GM18511 (cell line): ENCODE measurements around the gene ZNF714.

Experiments
- ATAC-seq: cut with Tn5 transposase; IDR thresholded peaks from one replicate; pipeline ENCODE4 v1.9.1; 2021; ENCODE audit warnings: mild to moderate bottlenecking, moderate library complexity; ENCODE audit not compliant: unreplicated experiment

The ZNF714 gene

DNA sequence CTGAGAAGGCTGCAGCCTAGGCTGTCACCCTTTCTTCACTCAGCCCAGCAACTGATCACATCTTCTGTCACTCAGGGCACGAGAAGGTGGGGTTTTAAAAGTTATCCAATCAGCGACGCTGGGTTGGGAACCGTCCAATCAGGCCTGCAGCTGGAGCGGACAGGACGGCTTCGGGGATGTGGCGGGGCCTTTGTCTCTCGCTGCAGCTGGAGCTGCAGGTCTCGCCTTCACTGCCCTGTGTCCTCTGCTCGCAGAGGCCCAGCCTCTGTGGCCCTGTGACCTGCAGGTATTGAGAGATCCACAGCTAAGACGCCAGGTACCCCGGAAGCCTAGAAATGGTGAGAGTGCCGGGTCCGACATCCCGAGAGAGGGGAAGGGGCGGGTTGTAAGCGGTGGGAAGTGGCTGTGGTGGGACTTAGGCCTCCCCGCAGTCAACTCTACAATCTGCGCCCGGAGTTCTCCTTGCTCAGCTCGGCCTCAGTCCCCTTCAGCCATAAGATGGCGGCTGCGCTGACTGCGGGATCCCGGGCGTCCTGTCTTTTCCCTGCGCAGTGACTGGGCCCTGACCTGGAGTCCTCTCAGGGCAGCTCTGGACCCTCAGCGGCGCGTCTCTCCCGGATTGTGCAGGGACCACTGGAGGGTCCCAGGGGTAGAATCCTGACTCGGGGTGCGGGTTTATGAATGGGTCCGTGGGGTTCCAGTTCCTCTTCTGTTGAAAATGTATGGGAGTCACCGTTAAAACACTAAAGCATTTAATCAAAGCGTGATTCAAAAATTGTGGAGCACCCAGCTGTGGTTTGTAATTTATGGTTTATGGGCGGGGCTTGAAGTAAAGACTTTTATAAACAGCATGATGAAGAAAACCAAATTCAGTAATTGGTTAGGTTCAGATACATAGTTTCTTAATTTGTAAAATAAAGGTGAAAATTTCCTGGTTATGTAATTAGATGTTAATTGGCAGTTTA, at the start of gene ZNF714:
Gene ZNF714, plus strand, starts transcription at position 193 of the 965 bp plus-strand sequence. CDS start 16,066 bp downstream, outside the sequence.
- ATAC-seq = peak; percentile 98

DNA sequence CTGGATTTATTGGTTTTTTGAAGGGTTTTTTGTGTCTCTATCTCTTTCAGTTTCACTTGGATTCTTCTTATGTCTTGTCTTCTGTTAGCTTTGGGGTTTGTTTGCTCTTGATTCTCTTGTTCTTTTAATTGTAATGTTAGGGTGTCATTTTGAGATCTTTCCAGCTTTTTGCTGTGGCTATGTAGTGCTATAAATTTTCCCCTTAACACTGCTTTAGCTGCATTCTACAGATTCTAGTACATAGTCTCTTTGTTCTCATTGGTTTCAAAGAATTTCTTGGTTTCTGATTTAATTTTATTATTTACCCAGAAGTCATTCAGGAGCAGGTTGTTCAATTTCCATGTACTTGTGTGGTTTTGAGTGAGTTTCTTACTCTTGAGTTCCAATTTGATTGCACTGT, 37.0 kb upstream of the ZNF714 start:
- no peak for ATAC-seq

DNA sequence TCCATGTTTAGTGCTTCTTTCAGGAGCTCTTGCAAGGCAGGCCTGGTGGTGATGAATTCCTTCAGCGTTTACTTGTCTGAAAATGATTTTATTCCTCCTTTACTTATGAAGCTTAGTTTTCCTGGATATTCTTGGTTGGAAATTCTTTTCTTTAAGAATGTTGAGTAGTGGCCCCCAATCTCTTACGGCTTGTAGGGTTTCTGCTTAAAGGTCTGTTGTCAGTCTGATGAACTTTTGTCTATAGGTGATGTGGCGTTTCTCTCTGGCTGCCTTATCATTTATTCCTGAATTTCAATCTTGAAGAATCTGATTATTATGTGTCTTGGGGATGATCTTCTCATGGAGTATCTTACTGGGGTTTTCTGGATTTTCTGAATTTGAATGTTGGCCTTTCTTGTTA, 35.5 kb upstream of the ZNF714 start:
- ATAC-seq = no peak

DNA sequence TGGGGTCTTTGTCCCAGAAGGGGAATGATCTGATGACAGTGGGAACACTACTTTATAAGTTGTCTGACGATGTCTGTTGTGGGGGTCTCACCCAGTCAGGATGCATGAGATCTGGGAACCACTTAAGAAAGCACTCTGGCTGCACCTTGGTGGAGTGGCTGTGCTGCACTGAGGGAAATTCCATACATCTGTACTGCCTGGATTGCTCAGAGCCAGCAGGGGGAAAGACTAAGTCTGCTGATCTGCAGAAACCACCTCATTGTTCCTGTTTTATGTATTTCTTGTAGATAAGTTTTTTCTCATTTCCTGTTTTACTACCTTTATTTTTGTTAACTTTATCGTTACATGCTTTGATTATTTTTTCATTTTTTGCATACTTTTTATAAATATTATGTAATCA, 34.3 kb upstream of the ZNF714 start:
- ATAC-seq = no peak

DNA sequence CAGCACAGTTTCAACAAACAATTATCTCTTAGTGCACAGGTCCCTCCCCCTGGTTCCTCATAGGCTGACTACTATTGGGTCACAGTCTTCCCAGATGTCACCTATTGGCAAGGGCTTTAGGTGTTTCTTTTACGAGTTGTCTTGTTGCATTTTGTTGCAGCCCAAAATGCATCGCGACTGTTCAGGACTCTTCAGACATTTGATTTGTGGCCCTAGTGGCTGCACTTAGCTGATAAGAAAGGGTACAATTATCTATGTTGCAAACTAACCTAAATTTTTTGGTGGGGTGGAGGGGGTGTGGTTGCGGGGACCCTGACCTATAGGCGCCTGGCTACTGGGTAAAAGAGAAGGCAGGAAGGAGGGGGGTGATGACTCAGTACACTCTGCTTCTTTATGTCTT, 29.1 kb upstream of the ZNF714 start:
- no peak for ATAC-seq

DNA sequence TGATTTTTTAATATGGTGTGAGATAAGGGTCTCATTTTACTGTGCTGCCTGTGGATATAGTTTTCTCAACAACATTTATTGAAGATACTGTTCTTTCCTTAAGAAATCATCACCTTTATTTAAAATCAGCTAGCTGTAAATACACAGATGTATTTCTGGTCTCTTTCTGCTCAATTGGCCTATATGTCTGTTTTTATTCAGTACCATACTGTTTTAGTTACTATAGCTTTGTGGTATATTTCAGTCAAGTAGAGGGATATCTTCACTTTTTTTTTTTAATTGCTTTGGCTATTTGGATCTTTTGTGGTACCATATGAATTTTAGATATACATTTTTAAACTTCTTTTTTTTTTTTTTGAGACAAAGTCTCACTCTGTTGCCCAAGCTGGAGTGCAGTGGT, 16.7 kb upstream of the ZNF714 start:
- no peak for ATAC-seq

DNA sequence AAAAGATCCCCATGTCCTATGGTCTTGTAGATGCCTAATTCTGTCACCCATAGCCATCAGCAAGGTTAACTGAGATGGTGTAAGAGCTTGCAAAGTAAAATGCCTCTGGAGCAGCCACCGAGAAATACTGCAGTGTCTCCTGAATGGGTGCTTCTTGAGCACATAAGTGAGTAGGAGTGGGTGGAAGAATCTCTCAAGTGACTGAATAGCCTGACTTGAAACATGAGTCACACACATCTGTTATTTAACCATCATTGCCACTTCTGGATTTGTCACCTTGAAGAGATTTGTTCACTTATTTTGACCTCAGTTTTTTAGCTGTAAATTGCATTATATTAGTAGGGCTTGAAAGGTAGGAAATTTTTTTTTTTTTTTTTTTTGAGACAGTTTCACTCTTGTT, 2.3 kb downstream of the ZNF714 start:
- no peak for ATAC-seq

DNA sequence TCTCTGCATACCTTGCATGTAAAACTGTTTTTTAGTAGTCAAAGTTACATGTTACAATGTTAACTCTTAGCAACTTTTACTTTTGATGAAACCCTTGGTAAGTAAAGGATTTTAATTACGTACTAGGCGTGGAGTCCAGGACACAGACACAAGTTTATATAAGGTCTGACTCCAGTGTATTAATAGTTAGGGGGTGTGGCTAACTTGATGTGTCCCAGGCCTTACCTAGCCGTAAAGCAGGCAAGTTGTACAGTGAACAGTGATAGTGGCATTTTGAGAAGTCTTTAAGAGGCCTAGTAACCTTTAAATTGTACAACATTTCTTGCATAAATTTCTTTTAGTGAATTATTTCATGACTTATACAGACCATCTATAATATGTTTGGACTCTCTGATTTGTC, 5.9 kb downstream of the ZNF714 start:
- ATAC-seq = no peak

DNA sequence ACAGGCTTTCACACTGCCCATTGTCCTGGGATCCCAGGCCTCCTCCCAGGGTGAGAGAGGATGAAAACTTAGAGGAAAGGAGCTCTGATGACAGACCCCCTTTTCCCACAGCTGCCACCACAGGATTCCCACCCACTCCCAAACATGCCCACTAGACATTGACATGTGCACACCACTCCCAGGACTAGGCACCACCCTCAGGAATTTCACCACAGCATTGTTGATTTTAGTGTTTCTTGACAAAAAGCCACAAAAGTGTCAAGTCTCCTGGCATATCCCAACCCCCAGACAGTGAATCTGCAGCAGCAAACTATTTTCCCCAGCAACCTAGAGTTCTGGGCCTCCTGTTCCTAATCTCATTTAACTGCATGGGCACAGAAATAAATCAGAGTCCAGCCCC, 10.1 kb downstream of the ZNF714 start:
- ATAC-seq = no peak

DNA sequence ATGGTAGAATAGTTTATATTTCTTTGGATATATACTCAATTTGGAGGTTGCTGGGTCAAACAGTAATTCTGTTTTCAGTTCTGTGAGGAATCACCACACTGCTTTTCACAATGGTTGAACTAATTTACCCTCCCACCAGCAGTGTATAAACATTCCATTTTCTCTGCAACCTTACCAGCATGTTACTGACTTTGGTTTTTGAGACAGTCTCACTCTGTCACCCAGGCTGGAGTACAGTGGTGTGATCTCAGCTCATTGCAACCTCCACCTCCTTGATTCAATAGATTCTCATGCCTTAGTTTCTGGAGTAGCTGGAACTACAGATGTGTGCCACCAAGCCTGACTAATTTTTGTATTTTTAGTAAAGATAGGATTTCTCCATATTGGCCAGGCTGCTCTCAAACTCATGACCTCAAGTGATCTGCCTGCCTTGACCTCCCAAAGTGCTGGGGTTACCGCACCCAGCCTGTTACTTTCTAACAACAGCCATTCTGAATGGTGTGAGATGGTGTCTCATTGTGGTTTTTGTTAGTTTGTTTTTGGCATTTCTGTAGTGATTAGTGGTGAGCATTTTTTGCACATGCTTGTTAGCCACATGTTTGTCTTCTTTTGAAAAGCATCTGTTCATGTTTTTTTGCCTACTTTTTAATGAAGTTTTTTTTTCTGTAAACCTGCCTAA, 12.5 kb downstream of the ZNF714 start:
- no peak for ATAC-seq

DNA sequence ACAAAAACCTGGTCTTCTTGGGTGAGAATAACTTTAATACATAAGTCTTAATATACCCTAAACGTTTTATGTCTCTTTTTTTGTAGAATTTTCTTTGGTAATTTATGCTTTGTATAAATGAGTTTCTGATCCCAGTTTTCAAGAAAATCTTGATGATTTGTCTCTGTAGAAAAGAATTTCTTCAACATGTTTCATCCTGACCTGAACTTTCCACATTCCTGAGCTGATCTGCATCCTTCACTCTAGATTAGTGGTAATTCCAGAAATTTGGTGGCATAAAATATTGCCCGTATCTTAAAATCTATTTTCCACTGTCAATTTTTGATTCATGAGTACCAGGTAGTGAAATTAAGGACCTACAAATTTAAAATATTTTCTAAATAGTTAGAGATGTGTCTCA, 16.3 kb downstream of the ZNF714 start:
- no peak for ATAC-seq

DNA sequence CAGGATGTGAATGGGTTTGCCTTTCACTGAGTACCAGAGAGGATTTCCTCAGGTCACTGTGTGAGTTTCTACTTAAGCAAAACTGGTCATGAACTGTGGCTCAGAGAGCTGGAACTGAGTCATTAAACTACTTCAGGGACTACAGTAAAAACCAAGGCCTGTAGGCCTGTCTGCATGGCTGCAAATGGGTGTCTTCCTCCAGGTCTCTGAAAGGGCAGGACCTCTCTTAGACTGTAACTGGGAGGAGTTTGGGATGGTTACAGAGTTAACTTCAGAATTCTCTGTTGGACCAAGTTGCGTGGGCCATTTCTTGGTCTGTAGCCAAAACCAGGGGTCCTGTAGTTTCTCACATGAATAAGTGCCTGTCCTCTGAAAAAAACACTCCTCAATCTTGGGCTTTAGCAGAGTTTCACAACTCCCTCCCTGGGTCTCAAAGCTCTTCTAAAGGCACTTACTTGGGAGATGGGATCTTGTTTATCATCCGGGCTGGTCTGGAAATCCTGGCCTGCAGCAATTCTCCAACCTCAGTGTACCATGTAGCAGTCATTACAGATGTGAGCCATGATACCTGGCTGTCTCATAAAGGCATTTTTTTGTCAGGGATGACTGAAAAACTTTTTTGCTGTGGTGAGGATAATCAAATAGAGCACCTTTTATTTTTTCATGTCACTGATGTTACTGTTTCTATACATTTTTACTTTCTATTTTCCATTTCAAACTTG, 19.7 kb downstream of the ZNF714 start:
- ATAC-seq = no peak

DNA sequence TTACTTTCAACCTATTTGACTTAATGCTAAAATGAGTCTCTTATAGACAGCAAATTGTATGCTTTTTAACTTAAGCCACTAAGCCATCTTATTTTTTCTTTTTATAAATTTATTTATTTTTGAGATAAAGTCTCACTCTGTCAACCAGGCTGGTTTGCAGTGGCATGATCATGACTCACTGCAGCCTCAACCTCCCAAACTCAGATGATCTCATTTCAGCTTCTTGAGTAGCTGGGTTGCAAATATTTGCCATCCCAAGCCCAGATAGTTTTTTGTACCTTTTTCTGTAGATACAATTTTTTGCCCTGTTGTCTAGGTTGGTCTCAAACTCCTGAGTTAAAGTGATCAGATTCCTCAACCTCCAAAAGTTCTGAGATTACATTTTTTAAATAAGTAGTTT, 27.1 kb downstream of the ZNF714 start:
- no peak for ATAC-seq

DNA sequence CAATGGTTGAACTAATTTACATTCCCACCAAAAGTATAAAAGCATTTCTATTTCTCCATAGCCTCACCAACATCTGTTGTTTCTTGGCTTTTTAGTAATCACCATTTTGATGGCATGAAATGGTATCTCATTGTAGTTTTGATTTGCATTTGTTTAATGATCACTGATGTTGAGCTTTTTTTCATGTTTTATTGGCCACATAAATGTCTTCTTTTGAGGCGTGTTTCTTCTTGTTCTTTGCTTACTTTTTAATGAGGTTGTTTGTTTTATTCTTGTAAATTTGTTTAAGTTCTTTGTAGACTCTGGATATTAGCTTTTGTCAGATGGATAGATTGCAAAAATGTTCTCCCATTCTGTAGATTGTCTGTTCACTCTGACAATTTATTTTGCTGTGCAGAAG, 28.2 kb downstream of the ZNF714 start:
- ATAC-seq = no peak

DNA sequence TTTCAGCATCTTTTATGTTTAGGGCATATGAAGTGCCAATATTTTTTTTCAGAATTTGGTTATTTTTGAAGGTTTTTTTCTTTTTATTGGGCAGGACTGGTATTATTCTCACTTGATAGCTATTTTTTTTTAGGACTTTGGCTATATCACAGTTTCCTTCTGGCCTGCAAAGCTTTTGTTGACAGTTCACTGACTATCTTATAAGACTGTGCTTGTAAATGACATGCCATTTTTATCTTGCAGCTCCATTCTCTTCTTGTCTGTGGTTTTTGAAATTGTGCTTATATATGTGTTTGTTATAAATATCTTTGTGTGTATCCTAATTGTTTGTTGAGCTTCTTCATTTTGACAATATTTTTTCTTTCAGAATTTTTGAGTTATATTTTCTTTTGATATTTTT, 33.4 kb downstream of the ZNF714 start:
- no peak for ATAC-seq

DNA sequence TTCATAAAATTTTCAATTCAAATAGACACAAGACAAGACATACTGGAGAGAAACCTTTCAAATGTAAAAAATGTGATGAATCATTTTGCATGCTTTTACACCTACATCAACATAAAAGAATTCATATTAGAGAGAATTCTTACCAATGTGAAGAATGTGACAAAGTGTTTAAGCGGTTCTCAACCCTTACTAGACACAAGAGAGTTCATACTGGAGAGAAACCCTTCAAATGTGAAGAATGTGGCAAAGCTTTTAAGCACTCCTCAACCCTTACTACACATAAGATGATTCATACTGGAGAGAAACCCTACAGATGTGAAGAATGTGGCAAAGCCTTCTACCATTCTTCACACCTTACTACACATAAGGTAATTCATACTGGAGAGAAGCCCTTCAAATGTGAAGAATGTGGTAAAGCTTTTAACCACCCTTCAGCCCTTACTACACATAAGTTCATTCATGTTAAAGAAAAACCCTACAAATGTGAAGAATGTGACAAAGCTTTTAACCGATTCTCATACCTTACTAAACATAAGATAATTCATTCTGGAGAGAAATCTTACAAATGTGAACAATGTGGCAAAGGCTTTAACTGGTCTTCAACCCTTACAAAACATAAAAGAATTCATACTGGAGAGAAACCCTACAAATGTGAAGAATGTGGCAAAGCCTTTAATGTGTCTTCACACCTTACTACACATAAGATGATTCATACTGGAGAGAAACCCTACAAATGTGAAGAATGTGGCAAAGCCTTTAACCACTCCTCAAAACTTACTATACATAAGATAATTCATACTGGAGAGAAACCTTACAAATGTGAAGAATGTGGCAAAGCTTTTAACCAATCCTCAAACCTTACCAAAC, 35.3 kb downstream of the ZNF714 start:
- no peak for ATAC-seq

DNA sequence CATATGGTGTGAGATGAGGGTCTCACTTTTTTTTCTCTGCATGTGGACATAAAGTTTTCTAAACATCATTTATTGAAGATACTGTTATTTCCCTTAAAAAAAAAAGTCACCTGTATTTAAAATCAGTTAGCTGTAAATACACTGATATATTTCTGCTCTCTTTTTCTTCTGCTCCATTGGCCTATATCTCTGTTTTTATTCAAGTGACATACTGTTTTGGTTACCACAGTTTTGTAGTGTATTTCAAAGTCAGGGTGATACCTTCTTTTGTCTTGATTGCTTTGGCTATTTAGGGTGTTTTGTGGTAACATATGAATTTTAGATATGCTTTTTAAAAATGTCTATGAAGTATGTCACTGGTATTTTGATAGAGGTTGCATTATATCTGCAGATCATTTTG, 44.1 kb downstream of the ZNF714 start:
- ATAC-seq = no peak

DNA sequence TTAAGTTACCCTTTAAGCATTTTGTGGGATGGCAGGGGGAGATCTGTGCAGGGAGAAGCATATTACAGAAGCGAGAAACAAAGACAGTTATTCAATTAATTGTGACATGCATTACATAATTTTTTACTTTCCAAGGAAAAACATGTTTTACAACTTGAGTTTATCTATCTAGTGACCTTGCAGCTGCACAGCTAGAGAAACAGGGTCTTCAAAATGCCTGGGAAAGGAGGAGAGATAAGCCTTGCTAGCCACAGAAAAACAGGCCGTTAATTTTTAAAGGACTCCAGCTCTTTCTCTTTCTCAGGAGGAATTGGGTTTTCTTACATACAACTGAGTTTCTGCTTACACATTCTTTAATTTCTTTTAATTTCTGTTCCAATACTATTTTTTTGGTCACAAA, 45.0 kb downstream of the ZNF714 start:
- ATAC-seq = no peak

DNA sequence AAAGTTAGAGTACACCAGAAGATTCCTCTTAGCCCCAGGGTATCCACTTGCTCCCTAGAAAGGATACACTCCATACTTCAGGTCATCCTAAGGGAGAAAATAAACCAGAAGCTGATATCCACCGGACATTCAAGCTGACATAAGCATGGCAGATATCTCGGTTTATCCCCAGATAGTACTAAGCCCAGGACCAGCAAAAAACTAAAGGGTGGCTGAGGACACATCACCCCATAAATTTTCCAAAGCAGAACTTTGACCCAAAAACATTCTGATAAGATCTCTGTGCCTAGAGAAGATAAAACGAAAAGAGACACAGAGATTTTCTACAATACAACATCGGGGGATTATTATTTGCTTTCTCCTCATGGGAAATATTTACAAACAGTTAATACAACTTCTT, 45.9 kb downstream of the ZNF714 start:
- no peak for ATAC-seq

DNA sequence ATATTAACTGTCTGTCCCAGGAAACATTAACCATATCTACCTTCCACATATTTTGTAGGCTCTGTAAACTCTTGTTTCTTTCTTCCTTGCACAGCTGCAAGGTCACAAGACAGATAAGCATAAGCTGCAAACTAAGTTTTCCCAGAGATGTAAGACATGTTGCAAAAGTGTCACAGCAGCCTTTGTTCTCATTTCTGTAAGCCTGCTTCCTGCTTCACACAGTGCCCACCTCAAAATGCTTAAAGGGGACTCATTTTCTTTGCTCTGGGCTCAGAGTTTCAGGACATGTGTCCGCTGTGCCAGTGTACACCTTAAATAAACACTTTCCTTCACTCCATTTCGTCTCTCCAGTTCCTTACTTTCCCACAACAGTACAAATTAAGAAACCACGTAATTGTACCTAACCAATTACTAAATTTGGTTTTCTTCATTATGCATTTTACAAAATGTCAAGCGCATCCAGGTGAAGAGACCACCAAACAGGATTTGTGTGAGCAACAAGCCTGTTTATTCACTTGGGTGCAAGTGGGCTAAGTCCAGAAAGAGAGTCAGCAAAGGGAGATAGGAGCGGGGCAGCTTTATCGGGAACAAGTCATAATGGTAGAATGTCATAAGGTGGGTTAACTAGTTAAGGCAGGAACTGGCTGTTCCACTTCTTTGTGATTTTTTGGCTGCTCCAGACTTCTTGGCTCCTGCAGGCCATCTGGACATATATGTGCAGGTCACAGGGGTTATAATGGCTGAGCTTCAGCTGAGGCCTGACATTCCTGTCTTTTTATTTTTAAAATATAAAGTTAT, 47.1 kb downstream of the ZNF714 start:
- ATAC-seq = no peak
